HepG2 (cell line): ENCODE results near the gene IL1RL2. TPM values are rescaled to one million over a fixed set of nuclear protein-coding genes. Genes with fewer than 3 reads are reported as not detected.

Experiments used
- ATAC-seq: fragments of 200-7000 bp; cut with Tn5 transposase; 3 replicates; pipeline ENCODE4 v1.9.1; 2020; ENCODE audit warnings: mild to moderate bottlenecking, moderate library complexity
- BruUV-seq: library from RNA; stranded (reverse); fragments of 400-500 nt; replicated peaks from 2 replicates; lab custom pipeline; 2021; lab: Mats Ljungman, UMichigan
- CTCF ChIA-PET: fragments of 300-600 bp; formaldehyde crosslinking; extraction: SDS; loops from one replicate; lab custom pipeline; 2021; ENCODE audit warnings: low total read pairs, inconsistent platforms, low intra/inter-chr PET ratio; lab: Yijun Ruan, JAX
- POLR2A ChIA-PET: fragments of 350-600 bp; sonication (Branson Sonifier 250); formaldehyde crosslinking; loops from one replicate; lab custom pipeline; 2020; ENCODE audit warnings: antibody characterized with exemption, inconsistent platforms; lab: Yijun Ruan, JAX
- DNase-seq: peaks from one replicate; pipeline ENCODE4 v3.0.0-alpha.2; 2015; ENCODE audit warnings: low spot score
- FAIRE-seq: peaks from 3 replicates; lab custom pipeline; 2011; peaks lifted over from hg19 to GRCh38; lab: Jason Lieb, UNC
- H2AFZ ChIP-seq: one replicate; pipeline ENCODE4 v1.6.1; 2011; ENCODE audit warnings: low read length, inconsistent platforms
- H3K27ac ChIP-seq: fragments of 300-600 bp; 3 replicates; pipeline ENCODE4 v1.8.0; 2011; ENCODE audit warnings: mixed run types, mild to moderate bottlenecking, mixed read lengths, low read length, inconsistent platforms; ENCODE audit not compliant: insufficient read depth; ENCODE audit errors: extremely low read length
- H3K27me3 ChIP-seq, 2 experiments: fragments of 200-600 bp in 1 of 2; 2 replicates in 1 of 2; 3 replicates in 1 of 2; pipeline versions ENCODE4 v1.6.0 to v1.8.0; 2011; ENCODE audit warnings: low read length in 2 of 2, mild to moderate bottlenecking in 2 of 2, moderate library complexity in 2 of 2, inconsistent platforms in 1 of 2; ENCODE audit not compliant: insufficient read depth in 2 of 2, control insufficient read depth in 1 of 2
- H3K36me3 ChIP-seq, 2 experiments: fragments of 200-600 bp in 1 of 2; replicated peaks in 1 of 2; 2 replicates in 1 of 2; 3 replicates in 1 of 2; pipeline versions ENCODE4 v1.5.1 to v1.8.0; 2011; ENCODE audit warnings: low read length in 2 of 2, inconsistent platforms in 1 of 2; ENCODE audit not compliant: insufficient read depth in 2 of 2, control insufficient read depth in 1 of 2
- H3K4me1 ChIP-seq: 2 replicates; pipeline ENCODE4 v1.5.1; 2012; ENCODE audit warnings: low read length, inconsistent platforms; ENCODE audit not compliant: insufficient read depth
- H3K4me2 ChIP-seq: 2 replicates; pipeline ENCODE4 v1.6.0; 2011; ENCODE audit warnings: low read depth, low read length, inconsistent platforms
- H3K4me3 ChIP-seq, 3 experiments: fragments of 200-600 bp in 1 of 3; sonication (generic), shearing (Covaris generic) in 1 of 3; replicated peaks in 1 of 3; 2 replicates each; pipeline ENCODE4 v1.5.1; 2011 to 2016; ENCODE audit warnings: low read length in 3 of 3, inconsistent platforms in 2 of 3, low read depth in 2 of 3, mild to moderate bottlenecking in 2 of 3, control low read depth in 1 of 3, mixed read lengths in 1 of 3; ENCODE audit not compliant: insufficient read depth in 1 of 3
- H3K79me2 ChIP-seq: one replicate; pipeline ENCODE4 v1.6.1; 2011; ENCODE audit warnings: low read length, inconsistent platforms; ENCODE audit not compliant: insufficient read depth
- H3K9ac ChIP-seq: 2 replicates; pipeline ENCODE4 v1.6.0; 2011; ENCODE audit warnings: mild to moderate bottlenecking, low read depth, low read length, inconsistent platforms; ENCODE audit not compliant: insufficient read depth
- H3K9me3 ChIP-seq: 2 replicates; pipeline ENCODE4 v1.5.1; 2012; ENCODE audit warnings: mild to moderate bottlenecking, low read length
- H4K20me1 ChIP-seq: 2 replicates; pipeline ENCODE4 v1.6.0; 2011; ENCODE audit warnings: inconsistent platforms, mild to moderate bottlenecking, low read length, moderate library complexity; ENCODE audit not compliant: insufficient read depth
- ATF5 ChIP-seq: sonication (generic); formaldehyde crosslinking; IDR thresholded peaks from 2 replicates; pipeline ENCODE4 v1.4.0; 2020; ENCODE audit warnings: mild to moderate bottlenecking, low read depth, missing genetic modification reagents
- CREB1 ChIP-seq, 2 experiments: fragments of 450-650 bp in 1 of 2; IDR thresholded peaks; 2 replicates each; pipeline ENCODE4 v1.6.1; 2016 to 2017; ENCODE audit warnings: control low read depth in 1 of 2, mild to moderate bottlenecking in 1 of 2, missing compliant biosample characterization in 1 of 2, missing genetic modification characterization in 1 of 2
- ETV5 ChIP-seq: IDR thresholded peaks from 2 replicates; pipeline ENCODE4 v1.6.1; 2018; ENCODE audit warnings: missing biosample characterization, missing genetic modification reagents, inconsistent platforms, borderline replicate concordance
- HNF4A ChIP-seq: sonication (generic); formaldehyde crosslinking; IDR thresholded peaks from 2 replicates; pipeline ENCODE4 v1.4.0; 2020; ENCODE audit warnings: missing genetic modification reagents
- KIAA2018 ChIP-seq: sonication (generic); formaldehyde crosslinking; IDR thresholded peaks from 2 replicates; pipeline ENCODE4 v1.5.0; 2020; ENCODE audit warnings: mild to moderate bottlenecking, missing genetic modification reagents, borderline replicate concordance
- RXRA ChIP-seq: sonication (generic); formaldehyde crosslinking; IDR thresholded peaks from 2 replicates; pipeline ENCODE4 v1.5.1; 2020; ENCODE audit warnings: missing genetic modification reagents
- STAT6 ChIP-seq: sonication (generic); formaldehyde crosslinking; IDR thresholded peaks from 2 replicates; pipeline ENCODE4 v1.4.0; 2020; ENCODE audit warnings: missing genetic modification reagents, mild to moderate bottlenecking, borderline replicate concordance
- TBX3 ChIP-seq: fragments of 450-650 bp; IDR thresholded peaks from 2 replicates; pipeline ENCODE4 v1.6.1; 2017; ENCODE audit warnings: antibody characterized with exemption, mild to moderate bottlenecking, inconsistent platforms, borderline replicate concordance
- ZBTB42 ChIP-seq: sonication (generic); formaldehyde crosslinking; IDR thresholded peaks from 2 replicates; pipeline ENCODE4 v1.5.0; 2020; ENCODE audit warnings: mild to moderate bottlenecking, missing genetic modification reagents
- ZC3H13 ChIP-seq: sonication (generic); formaldehyde crosslinking; IDR thresholded peaks from 2 replicates; pipeline ENCODE4 v1.8.1; 2023; ENCODE audit warnings: mild to moderate bottlenecking, missing genetic modification reagents, moderate library complexity
- ZNF282 ChIP-seq: fragments of 450-650 bp; IDR thresholded peaks from 2 replicates; pipeline ENCODE4 v1.6.1; 2018; ENCODE audit not compliant: partially characterized antibody
- ZNF468 ChIP-seq: sonication (generic); formaldehyde crosslinking; IDR thresholded peaks from 2 replicates; pipeline ENCODE4 v1.8.0; 2022; ENCODE audit warnings: mild to moderate bottlenecking, moderate library complexity, missing genetic modification reagents
- ZNF616 ChIP-seq: sonication (generic); formaldehyde crosslinking; IDR thresholded peaks from 2 replicates; pipeline ENCODE4 v1.5.0; 2020; ENCODE audit warnings: low read depth, mild to moderate bottlenecking, missing genetic modification reagents
- WGBS: methylation state at CpG from one replicate; pipeline ENCODE4 v1.1.6; 2017; ENCODE audit warnings: low lambda C conversion rate; 5-methylcytosine and 5-hydroxymethylcytosine counted together
- in situ Hi-C: cut with HindIII; loops from 2 replicates; pipeline ENCODE4 v1.10.0; 2017; ENCODE audit warnings: low pct_unique_long_range_greater_than_20kb; ENCODE audit not compliant: extremely low pct_ligation_motif_present
- intact Hi-C: fragments of 100-400 bp; cut with micrococcal nuclease; formaldehyde crosslinking; loops from one replicate; pipeline ENCODE4 v1.10.0; 2022; ENCODE audit not compliant: unreplicated experiment
- polyA plus RNA-seq, 8 experiments: library from polyadenylated mRNA; depleted of rRNA in 3 of 8; stranded (reverse) in 7 of 8; unstranded in 1 of 8; fragments of >200 nt; fragmentation: Illumina TruSeq in 4 of 8; extraction: Trizol in 4 of 8; gene quantifications; 2 replicates each; pipeline versions ENCODE4 v1.2.1 to v1.2.3, GENCODE V29; 2011 to 2016; ENCODE audit warnings: low read depth in 4 of 8, missing spikeins in 1 of 8, mixed read lengths in 1 of 8; ENCODE audit not compliant: insufficient read depth in 1 of 8
- total RNA-seq, 5 experiments: library from RNA; depleted of rRNA; stranded (reverse); fragments of >200 nt; fragmentation: Illumina TruSeq; extraction: Trizol; gene quantifications; 2 replicates each; pipeline ENCODE4 v1.2.3, GENCODE V29; 2016; ENCODE audit warnings: low read depth in 1 of 5

IL1RL2 gene
- total and polyA plus RNA-seq, 2 of the 13 experiments (the other 11 are each of a cell fraction or from before 2014, with no cell fraction given): 0.03 TPM; not detected in 1

- ATAC-seq (no peak), DNase-seq (no peak), FAIRE-seq (no peak)
- Histone ChIP-seq H3K27ac (no peak overlapping the region), H4K20me1 (no peaks in the 10 kb centered on the region), H3K9me3 (no peaks in the 10 kb centered on the region), H3K27me3 (no peaks in the 10 kb centered on the region; a peak in 1 of 5 replicates), H3K4me2 (no peak overlapping the region), H3K79me2 (peaks cover 30% of the 10 kb centered on the region), H3K4me3 (no peak overlapping the region), H3K36me3 (peaks cover 2 to 4% of the 10 kb centered on the region in 2 experiments; a peak in 3 of 5 replicates), H3K4me1 (peaks cover 39% of the 10 kb centered on the region), H3K9ac (no peak overlapping the region), H2AFZ (no peak overlapping the region)
- POLR2A ChIA-PET: interaction anchor here (0.9 kb wide), 1 partner anchor 31 kb away, joined by 3 read pairs; no protein-coding TSS in a partner anchor
- BruUV-seq: no TSS peak
- WGBS: 54% methylated on average over 1 of the region's 1 CpG
- in situ Hi-C loops (no loop called here), intact Hi-C loops (loop anchor here (5.0 kb wide), 1 partner anchor 33 kb away; no protein-coding TSS in a partner anchor)
- CTCF ChIA-PET: no interaction called here
- no peak for TF ChIP-seq KIAA2018
- no peak for TF ChIP-seq ETV5 (CRISPR knock-in tag)
- no peak for TF ChIP-seq TBX3
- TF ChIP-seq ATF5: no peak
- no peak for TF ChIP-seq RXRA
- no peak for TF ChIP-seq ZNF616 (CRISPR knock-in tag)
- TF ChIP-seq CREB1 (IDR thresholded peaks at IDR 0.05): no peak
- TF ChIP-seq CREB1 (CRISPR knock-in tag; IDR thresholded peaks at IDR 0.05): no peak
- no peak for TF ChIP-seq ZNF468 (CRISPR knock-in tag)
- TF ChIP-seq ZNF282: no peak
- no peak for TF ChIP-seq HNF4A (CRISPR knock-in tag)
- TF ChIP-seq ZC3H13 (CRISPR knock-in tag): no peak
- TF ChIP-seq STAT6 (CRISPR knock-in tag): no peak
- no peak for TF ChIP-seq ZBTB42 (CRISPR knock-in tag)
Observed at GRCh38 chr2:102139851-102140250, 47.0 kb upstream of the IL1RL2 start.
